Right hindlimb (tissue), 1 donor: Measurements from ENCODE around the gene ANK3.

ENCODE experiments used
- DNase-seq: peaks from one replicate; pipeline ENCODE4 v3.0.0-alpha.2; 2018

The ANK3 gene

GRCh38 chr10:60340973-60341372 is 48.7 kb downstream of the ANK3 start:
- no peak for DNase-seq

GRCh38 chr10:60339757-60340156 is 49.9 kb downstream of the ANK3 start:
- DNase-seq, result no peak

- no peak for DNase-seq
Observed at GRCh38 chr10:60338786-60339185, 50.9 kb downstream of the ANK3 start.

GRCh38 chr10:60338002-60338564 is 51.6 kb downstream of the ANK3 start:
- no peak for DNase-seq

GRCh38 chr10:60336901-60337630 is 52.6 kb downstream of the ANK3 start:
- DNase-seq, result no peak

GRCh38 chr10:60335708-60336107 is 54.0 kb downstream of the ANK3 start:
- DNase-seq, result no peak

GRCh38 chr10:60334991-60335390 is 54.7 kb downstream of the ANK3 start:
- DNase-seq, result no peak

GRCh38 chr10:60332371-60332770 is 57.3 kb downstream of the ANK3 start:
- DNase-seq, result no peak

GRCh38 chr10:60331886-60332285 is 57.8 kb downstream of the ANK3 start:
- no peak for DNase-seq

- DNase-seq, result no peak
Observed at GRCh38 chr10:60323162-60323561, 66.5 kb downstream of the ANK3 start.

GRCh38 chr10:60320666-60321065 is 69.0 kb downstream of the ANK3 start:
- no peak for DNase-seq

GRCh38 chr10:60316029-60316428 is 73.6 kb downstream of the ANK3 start:
- no peak for DNase-seq

- no peak for DNase-seq
Observed at GRCh38 chr10:60315311-60315710, 74.4 kb downstream of the ANK3 start.

- DNase-seq, result no peak
Observed at GRCh38 chr10:60314069-60314940, 75.4 kb downstream of the ANK3 start.

GRCh38 chr10:60313589-60313952 is 76.1 kb downstream of the ANK3 start:
- DNase-seq, result no peak

GRCh38 chr10:60312818-60313588 is 76.7 kb downstream of the ANK3 start:
- DNase-seq, result no peak

GRCh38 chr10:60311821-60312220 is 77.9 kb downstream of the ANK3 start:
- DNase-seq, result no peak

GRCh38 chr10:60310740-60311139 is 78.9 kb downstream of the ANK3 start:
- DNase-seq, result no peak

- DNase-seq, result no peak
Observed at GRCh38 chr10:60309891-60310290, 79.8 kb downstream of the ANK3 start.

GRCh38 chr10:60309371-60309770 is 80.3 kb downstream of the ANK3 start:
- no peak for DNase-seq

GRCh38 chr10:60305380-60305892 is 84.2 kb downstream of the ANK3 start:
- DNase-seq, result no peak

GRCh38 chr10:60304829-60305379 is 84.8 kb downstream of the ANK3 start:
- no peak for DNase-seq

GRCh38 chr10:60303778-60304177 is 85.9 kb downstream of the ANK3 start:
- no peak for DNase-seq
